Sigmoid colon (tissue), 4 donors: ENCODE measurements around the gene GTF3C4.

ENCODE experiments used
- EP300 ChIP-seq, 4 donors: sonication (generic); formaldehyde crosslinking; IDR thresholded peaks; one replicate each; pipeline ENCODE4 v1.6.1; 2017; ENCODE audit warnings: antibody characterized with exemption in 4 of 4
- POLR2A ChIP-seq, 2 donors: fragments of 450-650 bp; IDR thresholded peaks; one replicate each; pipeline ENCODE4 v1.6.1; 2016; ENCODE audit warnings: antibody characterized with exemption in 2 of 2, mild to moderate bottlenecking in 2 of 2, moderate library complexity in 2 of 2
- TF ChIP-seq, protein P1 (sequence below), 4 experiments: fragments of 450-650 bp in 3 of 4; fragments of 200-600 bp in 1 of 4; IDR thresholded peaks; one replicate each; pipeline ENCODE4 v1.5.1; 2016 to 2019; ENCODE audit warnings: antibody characterized with exemption in 4 of 4, mild to moderate bottlenecking in 3 of 4, moderate library complexity in 2 of 4

DNA sequence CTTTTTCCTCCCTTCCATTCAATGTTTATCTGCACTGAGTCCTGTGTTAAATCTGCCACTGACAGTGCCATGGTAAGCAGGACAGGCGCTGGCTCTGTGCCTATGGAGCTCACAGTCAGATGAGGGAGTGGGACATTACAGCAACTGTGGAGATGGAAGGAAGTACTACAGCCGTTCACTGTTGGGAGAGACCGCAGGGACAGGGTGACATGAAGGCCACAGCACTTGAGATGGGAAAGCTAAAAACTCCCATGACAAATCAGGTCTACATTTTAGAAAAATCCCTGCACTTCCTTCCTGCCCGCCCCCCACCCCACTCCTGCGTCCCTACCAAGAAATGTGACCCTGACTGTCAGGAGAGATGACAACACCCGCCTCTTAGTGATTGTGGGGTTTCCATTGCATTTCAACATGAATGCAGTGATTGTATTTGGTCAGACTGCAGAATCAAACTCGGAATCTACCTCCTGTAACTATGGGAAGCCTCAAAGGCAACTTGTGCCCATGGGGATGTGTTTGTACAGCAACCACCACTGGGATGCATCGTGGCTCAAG, 56.4 kb downstream of the GTF3C4 start:
- TF ChIP-seq, protein P1, sequence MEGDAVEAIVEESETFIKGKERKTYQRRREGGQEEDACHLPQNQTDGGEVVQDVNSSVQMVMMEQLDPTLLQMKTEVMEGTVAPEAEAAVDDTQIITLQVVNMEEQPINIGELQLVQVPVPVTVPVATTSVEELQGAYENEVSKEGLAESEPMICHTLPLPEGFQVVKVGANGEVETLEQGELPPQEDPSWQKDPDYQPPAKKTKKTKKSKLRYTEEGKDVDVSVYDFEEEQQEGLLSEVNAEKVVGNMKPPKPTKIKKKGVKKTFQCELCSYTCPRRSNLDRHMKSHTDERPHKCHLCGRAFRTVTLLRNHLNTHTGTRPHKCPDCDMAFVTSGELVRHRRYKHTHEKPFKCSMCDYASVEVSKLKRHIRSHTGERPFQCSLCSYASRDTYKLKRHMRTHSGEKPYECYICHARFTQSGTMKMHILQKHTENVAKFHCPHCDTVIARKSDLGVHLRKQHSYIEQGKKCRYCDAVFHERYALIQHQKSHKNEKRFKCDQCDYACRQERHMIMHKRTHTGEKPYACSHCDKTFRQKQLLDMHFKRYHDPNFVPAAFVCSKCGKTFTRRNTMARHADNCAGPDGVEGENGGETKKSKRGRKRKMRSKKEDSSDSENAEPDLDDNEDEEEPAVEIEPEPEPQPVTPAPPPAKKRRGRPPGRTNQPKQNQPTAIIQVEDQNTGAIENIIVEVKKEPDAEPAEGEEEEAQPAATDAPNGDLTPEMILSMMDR (IDR thresholded peaks at IDR 0.05) = no peak
- TF ChIP-seq POLR2A (IDR thresholded peaks at IDR 0.05) = no peak
- no peak for TF ChIP-seq EP300 (IDR thresholded peaks at IDR 0.05)
